OCI-M1 (cell line): ENCODE results near the gene FBXW12.
"Not testable (repeated sequence)": the region's sequence is repeated elsewhere in the genome, so short reads cannot be mapped to it uniquely, and the experiment has no call there.

Experiments used
- DNase-seq: peaks from one replicate; lab custom pipeline; 2025; lab: John Stamatoyannopoulos, UW

Gene FBXW12

GRCh38 chr3:48372862-48373435 lies 930 bp downstream of the FBXW12 start:
- no peak for DNase-seq

DNA sequence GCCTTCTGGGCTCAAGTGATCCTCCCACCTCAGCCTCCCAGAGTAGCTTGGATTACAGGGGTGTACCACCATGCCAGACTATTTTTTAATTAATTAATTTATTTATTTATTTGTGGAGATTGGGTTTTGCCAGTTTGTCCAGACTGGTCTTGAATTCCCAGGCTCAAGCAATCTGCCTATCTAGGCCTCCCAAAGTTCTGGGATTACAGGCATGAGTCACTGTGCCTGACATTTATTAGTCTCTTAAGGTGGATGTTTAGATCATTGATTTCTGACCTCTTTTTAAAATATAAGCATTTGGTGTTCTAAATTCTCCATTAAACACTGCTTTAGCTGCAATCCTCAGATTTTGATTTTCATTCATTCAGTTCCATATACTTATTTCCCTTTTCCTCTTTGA lies 15.6 kb downstream of the FBXW12 start:
- no peak for DNase-seq

GRCh38 chr3:48388966-48389365 lies 16.9 kb downstream of the FBXW12 start:
- no peak for DNase-seq

DNA sequence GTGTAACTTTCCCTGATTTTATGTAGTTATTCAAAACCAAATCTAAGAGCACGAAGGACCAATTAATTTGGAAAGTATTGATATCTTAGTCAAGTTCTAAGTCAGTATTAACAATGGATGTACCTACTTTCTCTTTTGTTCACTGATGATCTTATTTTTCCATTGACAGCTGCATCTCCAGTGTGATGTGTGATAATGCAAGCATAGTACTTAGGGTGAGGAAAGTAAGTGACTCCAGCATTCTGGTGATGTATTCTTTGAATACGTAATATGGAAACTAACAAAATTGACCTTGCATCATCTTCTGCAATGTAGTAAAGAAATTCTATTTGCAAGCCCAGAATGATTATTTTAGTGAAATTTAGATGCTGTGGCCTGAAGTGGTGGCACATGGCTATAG lies 22.4 kb downstream of the FBXW12 start:
- DNase-seq, result no peak

GRCh38 chr3:48395714-48396113 lies 23.7 kb downstream of the FBXW12 start:
- DNase-seq, result no peak

DNA sequence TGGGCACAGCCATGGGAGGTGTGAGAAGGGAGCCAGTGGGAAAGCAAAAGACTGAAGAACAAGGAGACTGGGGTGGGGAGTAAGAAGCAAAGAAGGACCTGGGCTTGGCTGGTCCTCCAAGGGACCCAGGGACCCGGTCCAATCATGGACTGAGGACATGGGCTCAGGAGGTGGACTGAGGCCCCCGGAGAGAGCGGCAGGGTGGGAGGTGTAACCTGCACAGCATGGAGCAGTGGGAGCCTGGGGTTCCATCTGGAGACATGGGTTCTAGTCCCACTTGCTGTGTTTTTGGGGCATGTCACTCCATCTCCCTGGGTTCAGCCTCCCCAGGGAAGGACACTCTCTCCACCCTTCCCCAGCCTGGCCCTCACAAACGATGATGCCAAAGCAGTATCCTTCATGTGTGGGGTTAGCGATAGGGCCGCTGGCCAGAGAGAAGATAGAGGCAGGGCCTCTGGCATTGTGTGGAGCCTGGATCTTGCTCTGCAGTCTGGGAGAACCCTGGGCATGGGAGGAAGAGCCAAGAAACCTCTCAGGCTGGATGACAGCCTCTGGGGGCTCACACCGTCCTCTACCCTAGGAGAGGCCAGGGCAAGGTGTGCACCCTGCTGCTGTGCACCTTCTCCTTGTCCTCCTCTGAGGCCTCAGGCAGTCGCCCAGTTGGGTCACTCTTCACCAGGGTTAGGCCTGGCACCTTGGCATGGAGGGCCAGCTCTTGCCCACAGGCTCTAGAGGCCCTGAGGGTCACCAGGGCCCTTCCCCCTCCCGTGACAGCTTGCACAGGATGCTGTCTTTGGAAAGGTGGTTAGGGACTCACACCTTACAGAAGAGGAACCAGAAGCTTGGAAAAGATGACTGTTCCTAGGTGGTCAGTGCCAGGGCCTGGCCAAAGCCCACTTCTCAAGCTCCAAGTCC lies 26.0 kb downstream of the FBXW12 start:
- DNase-seq, result no peak

GRCh38 chr3:48398701-48399386 lies 26.8 kb downstream of the FBXW12 start:
- no peak for DNase-seq

GRCh38 chr3:48399387-48400172 lies 27.6 kb downstream of the FBXW12 start:
- DNase-seq, result no peak

GRCh38 chr3:48400824-48401433 lies 28.9 kb downstream of the FBXW12 start:
- peak; percentile 73 for DNase-seq

GRCh38 chr3:48401434-48401901 lies 29.4 kb downstream of the FBXW12 start:
- not testable (repeated sequence) for DNase-seq

DNA sequence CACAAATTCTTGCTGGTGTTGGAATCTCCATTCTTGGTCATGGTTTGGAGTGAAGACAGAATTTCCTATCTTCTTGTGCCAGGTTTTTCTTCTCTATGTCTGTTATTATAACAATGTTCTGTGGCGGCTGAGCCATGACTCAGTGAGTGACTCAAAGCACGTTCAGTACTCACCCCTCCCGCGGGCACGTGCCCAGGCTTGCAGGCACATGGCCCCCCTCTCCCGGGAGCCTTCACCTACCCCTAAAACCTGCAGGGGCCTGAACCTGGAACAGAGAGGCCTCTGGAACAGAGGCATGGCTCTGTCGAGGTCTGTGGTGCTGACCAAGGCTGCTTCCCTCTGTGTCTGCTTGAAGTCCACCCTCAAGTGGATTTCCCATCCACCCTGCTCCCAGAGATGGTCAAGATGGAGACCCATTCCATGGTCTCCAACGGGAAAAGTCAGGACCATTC lies 30.3 kb downstream of the FBXW12 start:
- DNase-seq, result no peak

GRCh38 chr3:48402907-48403306 lies 30.9 kb downstream of the FBXW12 start:
- no peak for DNase-seq

DNA sequence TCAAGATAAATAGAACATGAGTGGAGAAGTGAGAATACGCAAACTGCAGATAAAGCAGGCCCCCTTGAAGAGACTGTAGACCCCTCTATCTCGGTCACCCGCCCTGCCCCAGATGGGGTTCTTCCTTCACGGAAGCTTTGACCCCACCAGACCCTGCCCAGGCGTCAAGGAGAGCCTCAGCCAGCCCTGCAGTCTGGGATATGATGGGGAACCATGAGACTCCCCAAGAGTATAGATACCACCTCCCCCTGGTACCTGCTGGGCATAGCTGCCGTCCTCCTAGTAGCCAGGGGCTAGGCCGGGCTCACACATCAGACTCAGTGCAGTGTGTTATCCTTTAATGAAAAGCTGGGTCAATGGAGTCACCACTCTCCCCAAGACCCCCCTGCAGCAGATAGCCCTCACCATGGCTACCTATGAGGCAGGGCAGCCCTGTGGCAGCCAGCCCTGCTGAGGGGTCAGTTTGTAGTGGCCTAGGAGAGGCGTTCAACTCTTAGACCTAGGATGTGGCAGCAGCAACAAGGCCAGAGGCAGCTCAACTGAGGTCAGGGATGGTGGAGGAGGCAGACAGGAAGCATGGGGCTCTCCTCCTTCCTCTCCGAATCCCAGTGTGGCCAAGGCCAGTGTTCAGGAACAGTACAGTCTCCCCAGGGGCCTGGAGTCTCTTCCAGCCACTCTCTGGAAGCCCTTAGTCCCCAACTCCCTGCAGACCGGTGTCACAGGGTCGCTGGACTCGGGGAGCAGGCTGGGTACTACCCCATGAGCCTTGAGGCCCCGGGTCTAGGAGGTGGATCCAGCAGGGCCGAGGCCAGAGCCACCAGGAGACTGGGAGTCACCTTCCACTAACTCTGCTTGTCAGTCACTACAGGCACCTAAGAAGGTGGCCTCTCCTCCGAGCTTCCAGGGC lies 31.8 kb downstream of the FBXW12 start:
- DNase-seq, result no peak

- DNase-seq, result no peak
Measured at GRCh38 chr3:48404440-48405342, 32.7 kb downstream of the FBXW12 start.

DNA sequence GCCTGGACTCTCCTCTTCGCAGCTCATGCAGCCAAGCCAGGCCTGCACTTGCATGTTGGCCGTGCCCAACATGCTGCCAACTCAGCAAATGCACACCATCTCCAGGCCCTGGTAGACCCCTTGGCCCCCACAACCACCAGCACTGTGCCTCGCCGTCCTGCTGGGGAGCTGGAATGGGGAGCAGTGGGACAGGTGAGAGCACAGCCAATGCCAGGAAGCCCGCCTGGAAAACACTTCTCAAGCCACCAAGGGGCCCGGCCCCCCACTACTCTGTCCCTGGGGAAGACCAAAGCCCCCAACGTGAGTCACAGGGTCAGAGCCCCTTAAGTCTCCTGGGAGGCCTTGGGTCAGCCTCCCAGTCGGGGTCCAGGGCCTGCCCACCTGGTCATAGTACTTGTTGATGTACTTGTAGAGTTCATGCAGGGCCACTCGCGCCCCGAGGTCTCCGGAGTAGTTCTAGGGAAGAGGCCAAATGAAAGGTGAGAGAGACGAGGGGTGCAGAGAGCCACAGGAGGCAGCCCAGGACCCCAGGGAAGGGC lies 33.4 kb downstream of the FBXW12 start:
- no peak for DNase-seq

GRCh38 chr3:48405971-48406370 lies 34.0 kb downstream of the FBXW12 start:
- no peak for DNase-seq

DNA sequence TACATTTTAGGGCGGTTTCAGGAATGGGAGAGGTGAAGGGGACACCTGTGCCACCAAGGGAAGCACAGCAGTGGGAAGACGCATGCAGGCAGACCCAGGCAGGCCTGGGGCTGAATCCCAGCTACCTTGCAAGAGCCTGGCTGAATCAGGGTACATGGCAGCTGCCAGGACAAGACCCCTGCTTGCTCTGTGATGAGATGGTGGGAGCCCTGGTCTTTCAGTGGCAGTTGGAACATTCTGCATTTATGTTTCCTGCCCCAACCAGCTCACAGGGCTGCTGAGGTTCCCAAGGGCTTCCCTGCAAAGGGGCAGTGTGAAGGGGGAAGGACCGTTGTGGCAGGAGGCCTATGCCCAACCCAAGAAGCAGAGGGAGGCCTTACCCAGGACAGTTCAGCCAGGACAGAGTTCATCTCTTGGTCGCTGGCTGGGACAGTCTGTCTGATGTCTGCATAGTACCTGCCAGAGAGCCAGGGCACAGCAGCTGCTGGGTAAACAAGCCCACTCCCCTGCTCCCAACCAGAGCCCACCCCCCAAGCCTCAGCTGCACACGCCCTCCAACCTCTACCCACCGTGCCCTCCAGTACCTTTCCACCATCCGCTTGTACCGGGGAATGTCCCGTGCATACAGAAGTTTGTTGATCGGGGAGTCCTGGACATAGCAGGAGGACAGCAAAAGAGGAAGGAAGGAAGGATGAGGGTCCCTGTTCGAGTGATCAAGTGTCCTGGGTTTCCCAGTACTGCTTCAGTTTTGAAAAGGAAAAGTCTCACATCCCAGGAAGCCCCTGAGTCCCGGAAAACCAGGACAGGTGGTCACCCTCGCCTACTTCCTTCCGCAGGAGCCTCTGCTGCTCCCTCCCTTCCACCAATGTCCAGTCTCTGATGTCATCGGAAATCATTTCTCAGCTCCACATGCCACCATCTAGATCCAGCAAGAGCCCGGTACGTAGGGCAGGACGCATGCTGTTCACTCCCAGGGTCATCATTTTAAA lies 34.7 kb downstream of the FBXW12 start:
- DNase-seq, result no peak
